ENCODE data around the gene PHACTR3.

- TF ChIP-seq CTCF (conservative IDR thresholded peaks at IDR 0.05; ENCODE audit: low read depth in 2 of 2): no peak
- TF ChIP-seq EZH2 (IDR thresholded peaks at IDR 0.05; ENCODE audit: low read depth, unreplicated experiment): no peak
- no peak for TF ChIP-seq EZH2phosphoT487 (IDR thresholded peaks at IDR 0.05; ENCODE audit: unreplicated experiment)
- TF ChIP-seq JUNB (IDR thresholded peaks at IDR 0.05; ENCODE audit: unreplicated experiment): no peak
- TF ChIP-seq POLR2AphosphoS5 (IDR thresholded peaks at IDR 0.05; ENCODE audit: low read depth): no peak
- TF ChIP-seq CREB1 (CRISPR knock-in tag; IDR thresholded peaks at IDR 0.05; ENCODE audit: low read depth): no peak
- no peak for TF ChIP-seq ZNF331 (CRISPR knock-in tag; IDR thresholded peaks at IDR 0.05; ENCODE audit: low read depth)
- no peak for TF ChIP-seq REST (IDR thresholded peaks at IDR 0.05; ENCODE audit: unreplicated experiment)
- no peak for TF ChIP-seq ETS1 (IDR thresholded peaks at IDR 0.05)
- no peak for TF ChIP-seq NANOG (IDR thresholded peaks at IDR 0.05; ENCODE audit: borderline replicate concordance)
- no peak for TF ChIP-seq ZNF462 (CRISPR knock-in tag; IDR thresholded peaks at IDR 0.05)
- TF ChIP-seq ZNF114 (CRISPR knock-in tag; IDR thresholded peaks at IDR 0.05): no peak
Measured at GRCh38 chr20:59784365-59784764, 180.0 kb downstream of the PHACTR3 start.
